Activated T-helper 2 cell treated with anti-CD3 and anti-CD28 coated beads, Interferon-gamma antibody, Interleukin-2, Interleukin-4, amounts not matched to agents 10 μg/mL and 5 μg/mL and 100 μg/mL, durations not matched to agents 14 hours and 24 hours and 36 hours (primary cell): ENCODE measurements around the gene SOX15. TPM values are rescaled to one million over a fixed set of nuclear protein-coding genes. Genes with fewer than 3 reads are reported as not detected.

Experiments used
- DNase-seq: peaks from one replicate; pipeline ENCODE4 v3.0.0; 2021; ENCODE audit warnings: low spot score
- H3K27ac Mint-ChIP-seq: one replicate; pipeline ENCODE4 v1.8.0; 2021; ENCODE audit warnings: mixed read lengths
- H3K27me3 Mint-ChIP-seq: one replicate; pipeline ENCODE4 v1.8.0; 2021; ENCODE audit warnings: low read depth, mixed read lengths
- H3K36me3 Mint-ChIP-seq: one replicate; pipeline ENCODE4 v1.8.0; 2021; ENCODE audit warnings: low read depth, mixed read lengths
- H3K4me1 Mint-ChIP-seq: one replicate; pipeline ENCODE4 v1.8.0; 2021; ENCODE audit warnings: low read depth, mixed read lengths
- H3K4me3 Mint-ChIP-seq: one replicate; pipeline ENCODE4 v1.8.0; 2021; ENCODE audit warnings: low read depth, mild to moderate bottlenecking, moderate library complexity, mixed read lengths
- H3K9me3 Mint-ChIP-seq: one replicate; pipeline ENCODE4 v1.8.0; 2021; ENCODE audit warnings: mixed read lengths
- intact Hi-C: fragments of 100-400 bp; cut with micrococcal nuclease; formaldehyde crosslinking; loops from one replicate; pipeline ENCODE4 v1.15.1; 2023
- total RNA-seq: library from RNA; stranded (reverse); gene quantifications from 2 replicates; pipeline ENCODE4 v1.2.3, GENCODE V29; 2022

The SOX15 gene
- total RNA-seq, 1 donor from 2014 or later = 0.21 TPM

GRCh38 chr17:7570351-7570750 lies 19.5 kb downstream of the SOX15 start:
- Mint-ChIP-seq H3K27ac (no peak overlapping the region), H3K4me3 (no peak overlapping the region), H3K36me3 (peaks cover 76% of the 10 kb centered on the region), H3K4me1 (peaks cover 26% of the 10 kb centered on the region), H3K9me3 (no peaks in the 10 kb centered on the region), H3K27me3 (no peaks in the 10 kb centered on the region)
- no peak for DNase-seq
- intact Hi-C loops = loop anchor here (5.0 kb wide), 3 partner anchors 168 to 263 kb away; partner anchors contain the start of genes EIF5A, KCTD11 and TMEM256

GRCh38 chr17:7569571-7569970 lies 20.3 kb downstream of the SOX15 start:
- intact Hi-C loops = no loop called here
- peaks cover 76% of the 10 kb centered on the region for H3K36me3 Mint-ChIP-seq
- H3K9me3 Mint-ChIP-seq = no peaks in the 10 kb centered on the region
- no peaks in the 10 kb centered on the region for H3K27me3 Mint-ChIP-seq
- no peak overlapping the region for H3K4me3 Mint-ChIP-seq
- H3K4me1 Mint-ChIP-seq = peaks cover 19% of the 10 kb centered on the region
- no peak overlapping the region for H3K27ac Mint-ChIP-seq
- DNase-seq = no peak

GRCh38 chr17:7563115-7563869 lies 26.6 kb downstream of the SOX15 start:
- intact Hi-C loops = loop anchor here (5.0 kb wide), 1 partner anchor 126 kb away; the partner anchor contains the start of genes FGF11 and TMEM102
- no peak for DNase-seq
- H3K36me3 Mint-ChIP-seq = peaks cover 50% of the 10 kb centered on the region
- H3K27me3 Mint-ChIP-seq = no peaks in the 10 kb centered on the region
- H3K9me3 Mint-ChIP-seq = no peaks in the 10 kb centered on the region
- H3K27ac Mint-ChIP-seq = peak overlapping the region; percentile 87
- peak overlapping the region; percentile 92 for H3K4me3 Mint-ChIP-seq
- peaks cover 25% of the 10 kb centered on the region for H3K4me1 Mint-ChIP-seq

- intact Hi-C loops = loop anchor here (5.0 kb wide), 1 partner anchor 125 kb away; the partner anchor contains the start of genes FGF11 and TMEM102
- no peak for DNase-seq
- Mint-ChIP-seq H3K27me3 (no peaks in the 10 kb centered on the region), H3K36me3 (peaks cover 47% of the 10 kb centered on the region), H3K4me1 (peaks cover 30% of the 10 kb centered on the region), H3K27ac (peak overlapping the region; percentile 87), H3K9me3 (no peaks in the 10 kb centered on the region), H3K4me3 (peak overlapping the region; percentile 92)
Observed at GRCh38 chr17:7562208-7562605, 27.7 kb downstream of the SOX15 start.

- Mint-ChIP-seq H3K27me3 (no peaks in the 10 kb centered on the region), H3K27ac (peak within 1 kb of the TSS; percentile 90), H3K36me3 (peaks cover 43% of the 10 kb centered on the region), H3K4me3 (peak within 1 kb of the TSS; percentile 92), H3K4me1 (peaks cover 30% of the 10 kb centered on the region), H3K9me3 (no peaks in the 10 kb centered on the region)
- intact Hi-C loops = loop anchor here (1.0 to 5.0 kb wide), 8 partner anchors 9 to 205 kb away; partner anchors contain the start of genes FGF11, POLR2A and TMEM102
- peak; percentile 91 for DNase-seq
Observed at GRCh38 chr17:7561589-7562207, 28.2 kb downstream of the SOX15 start, which contains the start of gene SENP3. Gene SENP3 (plus strand): TSS chr17:7561919. CDS start chr17:7563077, 1,158 bp downstream.

GRCh38 chr17:7561028-7561575 lies 28.8 kb downstream of the SOX15 start:
- intact Hi-C loops = loop anchor here (1.0 to 5.0 kb wide), 8 partner anchors 9 to 205 kb away; partner anchors contain the start of genes FGF11, POLR2A and TMEM102
- peak; percentile 82 for DNase-seq
- peak overlapping the region; percentile 92 for H3K4me3 Mint-ChIP-seq
- peak overlapping the region; percentile 90 for H3K27ac Mint-ChIP-seq
- peaks cover 34% of the 10 kb centered on the region for H3K4me1 Mint-ChIP-seq
- no peaks in the 10 kb centered on the region for H3K27me3 Mint-ChIP-seq
- H3K9me3 Mint-ChIP-seq = no peaks in the 10 kb centered on the region
- peaks cover 44% of the 10 kb centered on the region for H3K36me3 Mint-ChIP-seq

GRCh38 chr17:7560172-7561027 lies 29.5 kb downstream of the SOX15 start:
- Mint-ChIP-seq H3K4me1 (peaks cover 37% of the 10 kb centered on the region), H3K27ac (peak overlapping the region; percentile 90)

GRCh38 chr17:7559320-7560171 lies 30.3 kb downstream of the SOX15 start:
- intact Hi-C loops = loop anchor here (2.0 to 5.0 kb wide), 2 partner anchors 37 to 122 kb away; partner anchors contain the start of genes FGF11 and TMEM102
- H3K9me3 Mint-ChIP-seq = no peaks in the 10 kb centered on the region
- H3K27me3 Mint-ChIP-seq = no peaks in the 10 kb centered on the region
- H3K4me1 Mint-ChIP-seq = peaks cover 38% of the 10 kb centered on the region
- no peak overlapping the region for H3K4me3 Mint-ChIP-seq
- DNase-seq = no peak
- H3K27ac Mint-ChIP-seq = no peak overlapping the region
- peaks cover 33% of the 10 kb centered on the region for H3K36me3 Mint-ChIP-seq

More at GRCh38 chr17:7560172-7561027, 29.5 kb downstream of the SOX15 start:
- Mint-ChIP-seq H3K36me3 (peaks cover 41% of the 10 kb centered on the region), H3K4me3 (peak overlapping the region; percentile 92), H3K9me3 (no peaks in the 10 kb centered on the region), H3K27me3 (no peaks in the 10 kb centered on the region)
- DNase-seq = peak; percentile 59
- intact Hi-C loops = loop anchor here (1.0 to 5.0 kb wide), 8 partner anchors 8 to 204 kb away; partner anchors contain the start of genes FGF11, POLR2A and TMEM102

GRCh38 chr17:7558544-7559319 lies 31.2 kb downstream of the SOX15 start, which contains the start of gene TNFSF13:
Gene TNFSF13 (plus strand): TSS chr17:7558750. CDS start chr17:7559040, 290 bp downstream.
- H3K27ac Mint-ChIP-seq = no peak within 1 kb of the TSS
- no peak for DNase-seq

GRCh38 chr17:7557775-7558543 lies 31.9 kb downstream of the SOX15 start:
- peaks cover 43% of the 10 kb centered on the region for H3K4me1 Mint-ChIP-seq
- peaks cover 31% of the 10 kb centered on the region for H3K36me3 Mint-ChIP-seq
- H3K9me3 Mint-ChIP-seq = no peaks in the 10 kb centered on the region
- no peak for DNase-seq
- no peaks in the 10 kb centered on the region for H3K27me3 Mint-ChIP-seq
- H3K4me3 Mint-ChIP-seq = no peak overlapping the region
- no peak overlapping the region for H3K27ac Mint-ChIP-seq
- intact Hi-C loops = no loop called here

More at GRCh38 chr17:7558544-7559319, 31.2 kb downstream of the SOX15 start, which contains the start of gene TNFSF13:
- no peaks in the 10 kb centered on the region for H3K27me3 Mint-ChIP-seq
- no peak within 1 kb of the TSS for H3K4me3 Mint-ChIP-seq
- H3K36me3 Mint-ChIP-seq = peaks cover 28% of the 10 kb centered on the region
- H3K4me1 Mint-ChIP-seq = peaks cover 38% of the 10 kb centered on the region
- no peaks in the 10 kb centered on the region for H3K9me3 Mint-ChIP-seq
- intact Hi-C loops = no loop called here
